HL-60/S4 treated with retinoic acid at 250 ng/mL for 4 days and 3 days (cell line): ENCODE data around the gene LAMC3.

Experiments
- in situ Hi-C: fragments of 300-500 bp; cut with MboI; formaldehyde crosslinking; loops from 2 replicates; pipeline ENCODE4 v1.7.0; 2022; ENCODE audit warnings: low sequenced_read_pairs

Gene LAMC3

GRCh38 chr9:131042666-131043065 lies 33.7 kb downstream of the LAMC3 start:
- in situ Hi-C loops = no loop called here

DNA sequence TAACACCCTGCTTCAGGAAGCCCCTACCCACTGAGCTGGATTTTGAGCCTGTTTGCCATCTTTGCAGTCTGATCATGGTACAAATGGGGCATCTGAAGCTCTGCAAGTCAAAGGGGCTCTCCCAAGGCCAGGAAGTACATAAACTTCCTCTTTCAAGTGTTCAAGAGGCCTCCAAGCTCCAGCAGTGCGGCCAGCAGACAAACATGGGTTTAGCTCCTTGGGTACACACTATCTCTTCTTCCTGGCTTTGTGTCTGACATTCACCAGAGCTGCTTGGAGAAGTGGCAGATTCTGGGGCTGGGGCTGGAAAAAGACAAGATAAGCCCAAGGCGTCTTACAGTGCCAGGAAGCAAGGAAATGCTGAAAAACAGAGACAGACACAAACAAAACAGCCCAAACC lies 34.1 kb downstream of the LAMC3 start:
- in situ Hi-C loops = no loop called here

DNA sequence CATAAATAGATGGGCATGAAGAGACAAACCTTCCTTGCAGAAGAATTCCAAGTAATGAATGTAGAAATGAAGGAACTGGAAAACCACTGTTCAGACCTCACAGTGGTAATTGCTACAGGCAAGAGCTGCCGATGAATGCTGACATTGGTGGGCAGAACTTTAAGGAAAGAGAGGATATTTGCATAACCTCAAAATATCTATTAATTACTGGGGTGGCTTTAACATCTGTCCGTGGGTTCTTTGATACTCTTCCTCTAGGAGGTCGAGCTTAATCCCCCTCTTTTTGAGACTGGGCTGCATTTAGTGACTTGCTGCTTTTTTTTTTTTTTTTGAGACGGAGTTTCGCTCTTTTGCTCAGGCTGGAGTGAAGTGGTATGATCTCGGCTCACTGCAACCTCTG lies 34.7 kb downstream of the LAMC3 start:
- in situ Hi-C loops = no loop called here

- in situ Hi-C loops = no loop called here
Measured at GRCh38 chr9:131045300-131046092, 36.5 kb downstream of the LAMC3 start.

GRCh38 chr9:131046093-131046380 lies 37.1 kb downstream of the LAMC3 start:
- in situ Hi-C loops = no loop called here

DNA sequence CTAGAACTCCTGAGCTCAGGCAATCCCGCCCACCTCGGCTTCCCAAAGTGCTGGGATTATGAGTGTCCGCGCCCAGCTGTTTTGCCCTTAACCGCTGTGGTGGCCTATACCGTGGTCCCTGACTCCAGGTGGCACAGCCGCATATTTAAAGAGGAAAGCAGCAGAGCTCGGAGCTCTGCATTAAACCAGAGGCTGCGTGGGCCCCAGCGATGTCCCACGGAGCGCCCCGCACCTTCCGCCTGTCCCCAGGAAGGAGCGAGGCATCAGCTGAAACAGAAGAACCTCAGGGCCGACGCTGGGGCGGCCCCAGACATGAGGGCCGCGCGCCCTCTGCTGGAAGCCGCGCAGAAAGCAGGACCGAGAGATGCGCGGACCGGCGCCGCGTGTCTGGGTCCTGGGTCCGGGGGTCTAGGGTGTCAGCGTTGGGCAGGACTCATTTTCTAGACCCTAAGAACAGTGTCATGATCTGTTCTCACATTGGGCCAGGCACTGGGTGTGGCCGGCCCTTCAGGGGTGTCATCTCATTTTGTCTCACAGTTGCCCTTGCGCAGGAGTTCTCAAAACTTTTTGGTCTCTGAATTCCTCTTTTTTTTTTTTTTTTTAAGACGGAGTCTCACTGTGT lies 37.7 kb downstream of the LAMC3 start:
- in situ Hi-C loops = no loop called here

DNA sequence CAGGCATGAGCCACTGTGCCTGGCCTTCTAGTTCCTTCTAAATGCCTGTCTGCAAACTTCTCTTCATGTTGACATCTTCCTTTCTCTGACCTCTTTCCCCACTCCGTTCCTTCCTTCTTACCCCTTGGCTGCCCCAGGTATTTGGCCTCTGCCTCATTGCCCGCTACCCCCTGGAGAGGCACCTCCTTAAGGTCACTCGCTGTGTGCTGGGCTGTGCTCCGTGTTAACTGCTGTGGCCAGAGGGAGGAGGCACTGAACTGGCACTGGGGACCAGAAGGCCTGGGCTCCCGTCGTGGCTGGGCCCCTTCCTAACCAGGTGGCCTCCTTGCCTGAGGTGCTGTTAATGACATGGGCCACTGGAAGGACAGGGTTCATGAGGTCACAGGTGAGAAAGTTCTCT lies 39.4 kb downstream of the LAMC3 start:
- in situ Hi-C loops = no loop called here

DNA sequence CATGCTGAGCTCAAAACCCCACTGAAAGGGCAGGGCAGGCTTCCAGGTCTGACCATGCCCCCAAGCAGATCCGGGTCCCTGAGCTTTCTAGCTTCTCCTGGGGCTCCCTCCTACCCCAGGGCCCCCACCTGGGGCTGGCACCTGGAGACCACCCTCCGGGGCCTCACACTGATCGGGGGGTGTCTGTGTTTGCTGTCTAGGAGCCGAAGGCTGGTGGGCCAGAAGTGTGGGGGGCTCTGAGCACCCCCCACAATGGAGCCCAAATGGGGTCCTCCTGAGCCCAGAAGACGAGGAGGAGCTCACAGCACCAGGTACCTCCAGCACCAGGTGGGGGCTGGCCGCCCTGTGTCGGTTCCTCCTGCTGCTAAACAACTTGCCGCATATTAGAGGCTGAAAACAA lies 39.8 kb downstream of the LAMC3 start:
- in situ Hi-C loops = no loop called here

GRCh38 chr9:131049829-131050715 lies 41.1 kb downstream of the LAMC3 start:
- in situ Hi-C loops = no loop called here

GRCh38 chr9:131050831-131051230 lies 41.9 kb downstream of the LAMC3 start:
- in situ Hi-C loops = no loop called here

DNA sequence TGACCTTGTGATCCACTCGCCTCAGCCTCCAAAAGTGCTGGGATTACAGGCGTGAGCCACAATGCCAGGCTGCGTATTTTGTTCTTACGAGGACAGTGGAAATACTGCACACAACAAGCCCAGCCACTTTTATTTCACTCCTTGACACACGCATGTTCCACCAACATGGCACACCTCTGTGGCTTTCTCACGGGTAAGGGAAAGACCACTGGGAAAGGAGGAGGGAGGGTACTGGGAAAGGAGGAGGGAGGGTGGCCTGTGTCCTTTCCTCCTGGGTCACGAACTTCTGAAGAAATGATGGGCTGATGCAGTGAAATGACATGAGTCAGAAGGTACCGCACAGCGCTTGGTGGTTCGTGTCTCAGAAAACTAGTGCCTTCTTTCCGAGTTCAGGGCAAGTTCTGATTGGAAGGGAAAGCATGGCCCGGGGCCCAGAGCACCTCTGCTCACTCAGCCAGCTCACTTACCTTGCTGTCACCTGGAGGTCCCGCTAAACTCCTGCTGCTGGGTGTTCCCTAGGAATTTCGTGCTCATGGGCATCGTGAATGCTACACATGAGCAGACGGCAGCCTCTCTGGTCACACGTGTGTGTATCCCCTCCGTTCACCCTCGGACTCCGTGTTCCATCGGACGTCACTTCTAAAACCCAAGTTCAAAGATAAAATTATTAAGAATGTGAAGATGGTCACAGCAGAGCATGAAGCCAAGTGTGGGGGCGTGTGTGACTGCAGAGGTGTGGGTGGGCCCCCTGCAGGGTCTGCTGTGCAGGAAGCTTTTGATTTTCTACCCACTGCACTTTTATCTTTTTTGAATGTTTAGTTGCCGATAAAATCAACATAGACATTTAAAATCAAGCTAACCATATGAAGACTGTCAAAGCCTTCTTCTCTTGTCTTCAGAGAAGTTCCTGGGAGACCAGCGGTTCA lies 42.9 kb downstream of the LAMC3 start:
- in situ Hi-C loops = no loop called here

DNA sequence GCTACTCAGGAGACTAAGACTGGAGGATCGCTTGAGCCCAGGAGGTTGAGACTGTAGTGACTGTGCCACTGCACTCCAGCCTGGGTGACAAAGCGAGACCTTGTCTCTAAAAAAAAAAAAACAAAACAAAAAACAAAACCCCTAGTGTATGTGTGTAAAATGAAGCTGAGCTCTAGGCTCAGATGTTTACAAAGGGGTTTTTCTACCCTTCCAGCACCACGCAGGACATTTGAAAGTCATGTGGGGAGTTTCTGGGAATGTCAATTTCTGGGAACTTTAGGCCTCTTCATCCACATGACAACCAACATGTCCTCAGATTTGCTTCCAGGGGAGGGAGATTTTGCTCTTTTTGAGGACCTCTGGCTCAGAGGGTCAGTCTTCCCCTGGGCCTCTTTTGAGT lies 44.9 kb downstream of the LAMC3 start:
- in situ Hi-C loops = no loop called here

DNA sequence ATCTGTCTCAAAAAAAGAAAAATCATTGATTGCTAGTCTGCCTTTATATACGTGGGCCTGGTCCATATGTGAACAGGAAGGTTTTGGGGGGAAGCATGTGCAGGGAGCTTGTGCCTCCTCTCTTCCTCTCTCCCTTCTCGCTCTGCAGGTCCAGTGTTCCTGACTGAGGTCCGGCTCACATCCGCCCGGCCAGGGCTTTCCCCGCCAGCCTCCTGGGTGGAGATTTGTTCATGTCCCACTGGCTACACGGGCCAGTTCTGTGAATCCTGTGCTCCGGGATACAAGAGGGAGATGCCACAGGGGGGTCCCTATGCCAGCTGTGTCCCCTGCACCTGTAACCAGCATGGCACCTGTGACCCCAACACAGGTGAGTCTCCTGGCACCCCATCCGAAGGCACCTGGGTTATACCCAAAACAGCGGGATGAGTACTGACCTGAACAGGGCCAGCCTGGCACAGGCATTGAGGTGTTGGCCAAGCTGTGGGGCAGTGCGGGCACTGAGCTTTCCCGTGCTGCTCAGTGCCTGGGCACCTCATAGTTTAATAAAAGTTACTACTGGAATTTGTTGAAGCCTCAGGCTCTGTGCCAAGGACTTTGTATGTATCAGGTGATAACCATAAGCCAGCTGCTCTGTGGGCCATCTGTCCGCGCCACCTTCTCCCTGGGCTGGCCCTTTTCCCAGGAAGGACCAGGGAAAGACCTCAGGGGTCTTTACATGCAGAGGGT lies 48.0 kb downstream of the LAMC3 start:
- in situ Hi-C loops = no loop called here

DNA sequence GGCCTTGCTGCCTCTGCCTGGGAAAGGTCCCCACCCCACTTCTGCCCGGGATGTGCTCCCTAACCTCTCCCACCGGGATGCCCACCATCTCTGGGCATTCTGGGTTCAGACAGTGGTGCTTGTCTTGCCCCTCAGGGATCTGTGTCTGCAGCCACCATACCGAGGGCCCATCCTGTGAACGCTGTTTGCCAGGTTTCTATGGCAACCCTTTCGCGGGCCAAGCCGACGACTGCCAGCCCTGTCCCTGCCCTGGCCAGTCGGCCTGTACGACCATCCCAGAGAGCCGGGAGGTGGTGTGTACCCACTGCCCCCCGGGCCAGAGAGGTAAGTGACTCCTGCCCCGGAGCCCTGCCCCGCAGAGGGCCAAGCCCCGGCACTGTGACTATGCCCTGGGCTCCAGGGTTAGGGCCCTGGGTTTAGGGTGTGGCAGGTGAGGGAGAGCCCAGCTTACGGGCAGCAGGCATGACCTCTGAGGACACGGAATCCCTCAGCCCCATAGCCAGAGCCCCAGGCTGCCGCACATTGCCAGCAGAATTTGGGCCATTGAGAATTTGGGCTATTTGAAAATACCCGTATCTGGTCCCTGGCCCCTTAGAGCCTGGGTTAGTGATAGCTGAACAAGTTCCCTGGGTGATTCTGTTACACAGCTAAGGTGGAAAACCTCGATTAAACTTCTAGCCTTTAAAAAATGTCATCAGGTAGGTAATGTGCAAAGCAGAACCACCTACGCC lies 52.1 kb downstream of the LAMC3 start:
- in situ Hi-C loops = no loop called here

- in situ Hi-C loops = no loop called here
Measured at GRCh38 chr9:131062969-131063368, 54.0 kb downstream of the LAMC3 start.

GRCh38 chr9:131065599-131065998 lies 56.6 kb downstream of the LAMC3 start:
- in situ Hi-C loops = no loop called here

DNA sequence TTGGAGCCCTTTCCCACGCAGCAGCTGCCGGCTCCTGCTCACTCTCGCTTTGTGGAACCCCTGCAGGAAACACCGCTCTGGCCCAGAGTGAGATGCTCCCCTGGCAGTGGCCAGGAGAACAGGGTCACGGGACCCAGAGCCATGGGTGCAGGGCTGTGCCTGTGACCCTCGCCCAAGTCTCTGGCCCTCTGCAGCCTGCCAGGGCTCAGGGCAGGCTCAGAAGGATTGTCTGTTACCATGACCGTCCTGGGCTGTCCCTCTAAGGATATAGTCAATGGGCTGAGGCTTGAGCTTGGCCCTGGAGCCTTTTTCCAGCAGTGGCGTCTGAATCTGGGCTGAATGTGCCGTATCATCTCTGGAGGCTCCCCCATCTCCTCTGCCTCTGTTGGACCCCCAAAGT lies 58.7 kb downstream of the LAMC3 start:
- in situ Hi-C loops = no loop called here

- in situ Hi-C loops = no loop called here
Measured at GRCh38 chr9:131068076-131068816, 59.3 kb downstream of the LAMC3 start.

GRCh38 chr9:131069699-131070098 lies 60.7 kb downstream of the LAMC3 start:
- in situ Hi-C loops = no loop called here
